Measurements from ENCODE around the gene ZNF543.
"Not testable (repeated sequence)": the region's sequence is repeated elsewhere in the genome, so short reads cannot be mapped to it uniquely, and the experiment has no call there.

ZNF543 gene

GRCh38 chr19:57357406-57357805 is 37.1 kb downstream of the ZNF543 start:
- Histone ChIP-seq H3K4me1 (ENCODE audit: control insufficient read depth, insufficient read depth, low read length) (0 out of 2 replicates have a peak, but pooled peaks cover under 1% of the 10 kb centered on the region), H3K36me3 (ENCODE audit: control insufficient read depth, insufficient read depth, low read length) (peaks cover 60% of the 10 kb centered on the region), H3K27ac (ENCODE audit: low read depth, low read length) (no peak overlapping the region), H3K4me3 (ENCODE audit: low read depth, low read length) (no peak overlapping the region), H3K9me3 (ENCODE audit: control insufficient read depth, insufficient read depth, low read length) (no peaks in the 10 kb centered on the region), H3K27me3 (ENCODE audit: control insufficient read depth, insufficient read depth, low read length) (no peaks in the 10 kb centered on the region), H3K9ac (ENCODE audit: low read depth, low read length) (no peak overlapping the region)

GRCh38 chr19:57359300-57359699 is 39.0 kb downstream of the ZNF543 start:
- Histone ChIP-seq H3K27ac (ENCODE audit: low read depth, low read length) (no peak overlapping the region), H3K27me3 (ENCODE audit: control insufficient read depth, insufficient read depth, low read length) (no peaks in the 10 kb centered on the region), H3K36me3 (ENCODE audit: control insufficient read depth, insufficient read depth, low read length) (peaks cover 48% of the 10 kb centered on the region), H3K4me3 (ENCODE audit: low read depth, low read length) (no peak overlapping the region), H3K4me1 (ENCODE audit: control insufficient read depth, insufficient read depth, low read length) (0 out of 2 replicates have a peak, but pooled peaks cover 8% of the 10 kb centered on the region), H3K9ac (ENCODE audit: low read depth, low read length) (no peak overlapping the region), H3K9me3 (ENCODE audit: control insufficient read depth, insufficient read depth, low read length) (no peaks in the 10 kb centered on the region)

GRCh38 chr19:57362419-57362818 is 42.1 kb downstream of the ZNF543 start:
- peak overlapping the region; percentile 64; the same call in 1 of the 2 replicates for H3K9ac ChIP-seq (ENCODE audit: low read depth, low read length)
- H3K27ac ChIP-seq (ENCODE audit: low read depth, low read length), result peak overlapping the region; percentile 75
- H3K9me3 ChIP-seq (ENCODE audit: control insufficient read depth, insufficient read depth, low read length), result no peaks in the 10 kb centered on the region
- H3K4me3 ChIP-seq (ENCODE audit: low read depth, low read length), result peak overlapping the region; percentile 63
- H3K27me3 ChIP-seq (ENCODE audit: control insufficient read depth, insufficient read depth, low read length), result no peaks in the 10 kb centered on the region
- 0 out of 2 replicates have a peak, but pooled peaks cover 8% of the 10 kb centered on the region for H3K4me1 ChIP-seq (ENCODE audit: control insufficient read depth, insufficient read depth, low read length)
- peaks cover 17% of the 10 kb centered on the region for H3K36me3 ChIP-seq (ENCODE audit: control insufficient read depth, insufficient read depth, low read length)

GRCh38 chr19:57362997-57363687 is 42.9 kb downstream of the ZNF543 start, which contains the start of the genes TRAPPC2B and ZNF547:
Gene TRAPPC2B, plus strand, starts transcription at chr19:57363551. Its CDS starts 1,283 bp downstream, at chr19:57364834.
Gene ZNF547, plus strand, starts transcription at chr19:57363551. Its CDS starts 5,005 bp downstream, at chr19:57368556.
- peak within 1 kb of the TSS; percentile 75 for H3K27ac ChIP-seq (ENCODE audit: low read depth, low read length)

GRCh38 chr19:57363688-57364181 is 43.5 kb downstream of the ZNF543 start:
- Histone ChIP-seq H3K27ac (ENCODE audit: low read depth, low read length) (peak overlapping the region; percentile 46), H3K9ac (ENCODE audit: low read depth, low read length) (0 out of 2 replicates have a peak overlapping the region, but pooled peaks have one; percentile 31)

More at GRCh38 chr19:57362997-57363687, 42.9 kb downstream of the ZNF543 start, which contains the start of the genes TRAPPC2B and ZNF547:
- H3K9ac ChIP-seq (ENCODE audit: low read depth, low read length), result peak within 1 kb of the TSS; percentile 64
- no peaks in the 10 kb centered on the region for H3K27me3 ChIP-seq (ENCODE audit: control insufficient read depth, insufficient read depth, low read length)
- H3K36me3 ChIP-seq (ENCODE audit: control insufficient read depth, insufficient read depth, low read length), result peaks cover 9% of the 10 kb centered on the region; the same call in 1 of the 2 replicates
- H3K4me3 ChIP-seq (ENCODE audit: low read depth, low read length), result peak within 1 kb of the TSS; percentile 84
- H3K4me1 ChIP-seq (ENCODE audit: control insufficient read depth, insufficient read depth, low read length), result 0 out of 2 replicates have a peak, but pooled peaks cover 8% of the 10 kb centered on the region
- no peaks in the 10 kb centered on the region for H3K9me3 ChIP-seq (ENCODE audit: control insufficient read depth, insufficient read depth, low read length)

GRCh38 chr19:57366776-57367175 is 46.5 kb downstream of the ZNF543 start:
- no peaks in the 10 kb centered on the region for H3K27me3 ChIP-seq (ENCODE audit: control insufficient read depth, insufficient read depth, low read length)
- no peak overlapping the region for H3K4me3 ChIP-seq (ENCODE audit: low read depth, low read length)
- 0 out of 2 replicates have a peak, but pooled peaks cover 8% of the 10 kb centered on the region for H3K4me1 ChIP-seq (ENCODE audit: control insufficient read depth, insufficient read depth, low read length)
- no peak overlapping the region for H3K27ac ChIP-seq (ENCODE audit: low read depth, low read length)
- no peak overlapping the region for H3K9ac ChIP-seq (ENCODE audit: low read depth, low read length)
- 0 out of 2 replicates have a peak, but pooled peaks cover under 1% of the 10 kb centered on the region for H3K36me3 ChIP-seq (ENCODE audit: control insufficient read depth, insufficient read depth, low read length)
- H3K9me3 ChIP-seq (ENCODE audit: control insufficient read depth, insufficient read depth, low read length), result no peaks in the 10 kb centered on the region

More at GRCh38 chr19:57363688-57364181, 43.5 kb downstream of the ZNF543 start:
- no peaks in the 10 kb centered on the region for H3K9me3 ChIP-seq (ENCODE audit: control insufficient read depth, insufficient read depth, low read length)
- H3K4me1 ChIP-seq (ENCODE audit: control insufficient read depth, insufficient read depth, low read length), result 0 out of 2 replicates have a peak, but pooled peaks cover 8% of the 10 kb centered on the region
- peak overlapping the region; percentile 84 for H3K4me3 ChIP-seq (ENCODE audit: low read depth, low read length)
- H3K36me3 ChIP-seq (ENCODE audit: control insufficient read depth, insufficient read depth, low read length), result peaks cover 5% of the 10 kb centered on the region; the same call in 1 of the 2 replicates
- H3K27me3 ChIP-seq (ENCODE audit: control insufficient read depth, insufficient read depth, low read length), result no peaks in the 10 kb centered on the region

GRCh38 chr19:57374179-57374578 is 53.9 kb downstream of the ZNF543 start:
- Histone ChIP-seq H3K36me3 (ENCODE audit: control insufficient read depth, insufficient read depth, low read length) (peaks cover 19% of the 10 kb centered on the region), H3K4me1 (ENCODE audit: control insufficient read depth, insufficient read depth, low read length) (no peaks in the 10 kb centered on the region), H3K9me3 (ENCODE audit: control insufficient read depth, insufficient read depth, low read length) (peaks cover 37% of the 10 kb centered on the region), H3K4me3 (ENCODE audit: low read depth, low read length) (no peak overlapping the region), H3K27ac (ENCODE audit: low read depth, low read length) (no peak overlapping the region), H3K9ac (ENCODE audit: low read depth, low read length) (no peak overlapping the region), H3K27me3 (ENCODE audit: control insufficient read depth, insufficient read depth, low read length) (no peaks in the 10 kb centered on the region)

- not testable (repeated sequence) for H3K27me3 ChIP-seq (ENCODE audit: control insufficient read depth, insufficient read depth, low read length); H3K4me1 ChIP-seq (ENCODE audit: control insufficient read depth, insufficient read depth, low read length); H3K9ac ChIP-seq (ENCODE audit: low read depth, low read length); H3K27ac ChIP-seq (ENCODE audit: low read depth, low read length); H3K4me3 ChIP-seq (ENCODE audit: low read depth, low read length)
- H3K9me3 ChIP-seq (ENCODE audit: control insufficient read depth, insufficient read depth, low read length), result peaks cover 37% of the 10 kb centered on the region
- H3K36me3 ChIP-seq (ENCODE audit: control insufficient read depth, insufficient read depth, low read length), result peaks cover 19% of the 10 kb centered on the region
Observed at GRCh38 chr19:57374647-57375046, 54.4 kb downstream of the ZNF543 start.

- Histone ChIP-seq H3K27ac (ENCODE audit: low read depth, low read length) (no peak overlapping the region), H3K4me1 (ENCODE audit: control insufficient read depth, insufficient read depth, low read length) (no peaks in the 10 kb centered on the region), H3K9ac (ENCODE audit: low read depth, low read length) (no peak overlapping the region), H3K27me3 (ENCODE audit: control insufficient read depth, insufficient read depth, low read length) (no peaks in the 10 kb centered on the region), H3K9me3 (ENCODE audit: control insufficient read depth, insufficient read depth, low read length) (peaks cover 37% of the 10 kb centered on the region), H3K4me3 (ENCODE audit: low read depth, low read length) (no peak overlapping the region), H3K36me3 (ENCODE audit: control insufficient read depth, insufficient read depth, low read length) (peaks cover 19% of the 10 kb centered on the region)
Observed at GRCh38 chr19:57376151-57376550, 55.9 kb downstream of the ZNF543 start.

GRCh38 chr19:57377498-57378146 is 57.4 kb downstream of the ZNF543 start:
- Histone ChIP-seq H3K4me3 (ENCODE audit: low read depth, low read length) (no peak overlapping the region), H3K9ac (ENCODE audit: low read depth, low read length) (no peak overlapping the region), H3K9me3 (ENCODE audit: control insufficient read depth, insufficient read depth, low read length) (peaks cover 34% of the 10 kb centered on the region)

More at GRCh38 chr19:57377498-57378146, 57.4 kb downstream of the ZNF543 start:
- Histone ChIP-seq H3K36me3 (ENCODE audit: control insufficient read depth, insufficient read depth, low read length) (peaks cover 10% of the 10 kb centered on the region), H3K27me3 (ENCODE audit: control insufficient read depth, insufficient read depth, low read length) (no peaks in the 10 kb centered on the region), H3K4me1 (ENCODE audit: control insufficient read depth, insufficient read depth, low read length) (no peaks in the 10 kb centered on the region), H3K27ac (ENCODE audit: low read depth, low read length) (no peak overlapping the region)

Data from HUES48 (cell line).